Tibial nerve (tissue), 4 donors: ENCODE results near the gene HNRNPC.
"Not testable (repeated sequence)": the region's sequence is repeated elsewhere in the genome, so short reads cannot be mapped to it uniquely, and the experiment has no call there.

Experiments
- CTCF ChIP-seq, 5 experiments: fragments of 200-600 bp in 3 of 5; fragments of 450-650 bp in 2 of 5; sonication (generic) in 3 of 5; IDR thresholded peaks; one replicate each; pipeline ENCODE4 v1.5.1; 2016 to 2019; ENCODE audit warnings: antibody characterized with exemption in 5 of 5, mild to moderate bottlenecking in 3 of 5, moderate library complexity in 2 of 5
- EP300 ChIP-seq, 2 donors: sonication (generic); formaldehyde crosslinking; IDR thresholded peaks; one replicate each; pipeline ENCODE4 v1.6.1; 2017; ENCODE audit warnings: antibody characterized with exemption in 2 of 2, mild to moderate bottlenecking in 1 of 2

GRCh38 chr14:21212824-21213223, 56.4 kb downstream of the HNRNPC start:
- TF ChIP-seq EP300, CTCF (IDR thresholded peaks at IDR 0.05): not testable (repeated sequence)
